HCT116 (cell line): ENCODE results near the gene CDYL2. TPM values are rescaled to one million over a fixed set of nuclear protein-coding genes. Genes with fewer than 3 reads are reported as not detected.

Experiments
- ATAC-seq: fragments of 200-7000 bp; cut with Tn5 transposase; 2 replicates; pipeline ENCODE4 v1.9.1; 2020; ENCODE audit warnings: mild to moderate bottlenecking, moderate library complexity
- BruUV-seq: library from RNA; stranded (reverse); fragments of 400-500 nt; replicated peaks from 2 replicates; lab custom pipeline; 2021; lab: Mats Ljungman, UMichigan
- CTCF ChIA-PET: fragments of 300-600 bp; sonication (Branson Sonifier 250); formaldehyde crosslinking; loops from one replicate; lab custom pipeline; 2021; ENCODE audit warnings: antibody characterized with exemption; lab: Charles Lee
- POLR2A ChIA-PET: fragments of 300-600, 350-600 bp; sonication (Branson Sonifier 250); formaldehyde crosslinking; loops from one replicate; lab custom pipeline; 2021; ENCODE audit warnings: antibody characterized with exemption; lab: Charles Lee
- RAD21 ChIA-PET, 2 experiments: fragments of 300-600 bp; sonication (Branson Sonifier 250); formaldehyde crosslinking; loops; one replicate each; lab custom pipeline; 2023; ENCODE audit warnings: low total read pairs in 2 of 2; ENCODE audit not compliant: uncharacterized antibody in 2 of 2, unreplicated experiment in 2 of 2, low non-redundant PET in 1 of 2; lab: Charles Lee
- DNase-seq: peaks from one replicate; pipeline ENCODE4 v3.0.0-alpha.2; 2010; ENCODE audit warnings: low read depth, low spot score
- H2AFZ ChIP-seq: fragments of 200-600 bp; shearing (Covaris generic), sonication (generic); 2 replicates; pipeline ENCODE4 v1.6.1; 2017; ENCODE audit warnings: low read depth, mixed run types, mixed read lengths, antibody characterized with exemption, low read length; ENCODE audit not compliant: poor library complexity, severe bottlenecking
- H3K27ac ChIP-seq: 2 replicates; pipeline ENCODE4 v1.5.1; 2012; ENCODE audit warnings: low read depth, low read length
- H3K27me3 ChIP-seq: fragments of 200-600 bp; sonication (generic); 2 replicates; pipeline ENCODE4 v1.6.1; 2016; ENCODE audit warnings: mixed run types, low read length, mixed read lengths; ENCODE audit not compliant: insufficient read depth
- H3K36me3 ChIP-seq, 2 experiments: fragments of 200-500 bp in 1 of 2; fragments of 200-600 bp in 1 of 2; sonication (Bioruptor generic) in 1 of 2; sonication (generic) in 1 of 2; 2 replicates each; pipeline versions ENCODE4 v1.5.1 to v1.6.1; 2014 to 2016; ENCODE audit warnings: low read length in 2 of 2, inconsistent platforms in 1 of 2, mixed read lengths in 1 of 2, mixed run types in 1 of 2; ENCODE audit not compliant: insufficient read depth in 2 of 2, control insufficient read depth in 1 of 2
- H3K4me1 ChIP-seq, 2 experiments: fragments of 200-600 bp in 1 of 2; sonication (generic) in 1 of 2; 2 replicates each; pipeline versions ENCODE4 v1.5.1 to v1.6.1; 2012 to 2017; ENCODE audit warnings: low read length in 2 of 2, inconsistent platforms in 1 of 2, mild to moderate bottlenecking in 1 of 2, mixed read lengths in 1 of 2, mixed run types in 1 of 2, moderate library complexity in 1 of 2; ENCODE audit not compliant: insufficient read depth in 2 of 2, control insufficient read depth in 1 of 2
- H3K4me2 ChIP-seq: fragments of 200-600 bp; sonication (generic); 2 replicates; pipeline ENCODE4 v1.6.1; 2017; ENCODE audit warnings: mixed run types, low read length, mixed read lengths
- H3K4me3 ChIP-seq, 2 experiments: fragments of 200-600 bp in 1 of 2; sonication (generic) in 1 of 2; replicated peaks in 1 of 2; 2 replicates each; pipeline ENCODE4 v1.5.1; 2011 to 2016; ENCODE audit warnings: low read length in 2 of 2, control low read depth in 1 of 2, low read depth in 1 of 2, mild to moderate bottlenecking in 1 of 2, mixed read lengths in 1 of 2, mixed run types in 1 of 2
- H3K79me2 ChIP-seq: fragments of 200-600 bp; sonication (generic); 2 replicates; pipeline ENCODE4 v1.6.1; 2017; ENCODE audit warnings: mild to moderate bottlenecking, mixed run types, low read length, moderate library complexity, mixed read lengths; ENCODE audit not compliant: insufficient read depth
- H3K9ac ChIP-seq: fragments of 200-600 bp; sonication (generic); 2 replicates; pipeline ENCODE4 v1.6.1; 2016; ENCODE audit warnings: low read length, mixed read lengths
- H3K9me2 ChIP-seq: fragments of 200-600 bp; sonication (generic), shearing (Covaris generic); 2 replicates; pipeline ENCODE4 v1.6.1; 2017; ENCODE audit warnings: mixed run types, mild to moderate bottlenecking, moderate library complexity; ENCODE audit not compliant: insufficient read depth
- H3K9me3 ChIP-seq, 2 experiments: fragments of 200-500 bp in 1 of 2; fragments of 200-600 bp in 1 of 2; sonication (Bioruptor generic) in 1 of 2; sonication (generic) in 1 of 2; 2 replicates each; pipeline ENCODE4 v1.6.1; 2014 to 2017; ENCODE audit warnings: low read length in 2 of 2, mixed read lengths in 2 of 2, inconsistent platforms in 1 of 2, low read depth in 1 of 2, mild to moderate bottlenecking in 1 of 2, mixed run types in 1 of 2, moderate library complexity in 1 of 2; ENCODE audit not compliant: control insufficient read depth in 1 of 2, insufficient read depth in 1 of 2
- H4K20me1 ChIP-seq: fragments of 200-600 bp; sonication (generic), shearing (Covaris generic); 2 replicates; pipeline ENCODE4 v1.6.1; 2017; ENCODE audit warnings: mixed run types, mild to moderate bottlenecking, moderate library complexity; ENCODE audit not compliant: insufficient read depth
- CBX3 ChIP-seq: IDR thresholded peaks from 2 replicates; pipeline ENCODE4 v1.6.1; 2012; ENCODE audit warnings: low read depth
- CEBPB ChIP-seq: IDR thresholded peaks from 2 replicates; pipeline ENCODE4 v1.6.1; 2012; ENCODE audit warnings: low read depth
- ELF1 ChIP-seq: IDR thresholded peaks from 2 replicates; pipeline ENCODE4 v1.6.1; 2012; ENCODE audit warnings: low read depth, borderline replicate concordance
- EZH2 ChIP-seq: fragments of 200-600 bp; sonication (generic); IDR thresholded peaks from 2 replicates; pipeline ENCODE4 v1.6.1; 2017; ENCODE audit warnings: antibody characterized with exemption, mixed run types
- EZH2phosphoT487 ChIP-seq: fragments of 200-600 bp; IDR thresholded peaks from 2 replicates; pipeline ENCODE4 v1.6.1; 2018; ENCODE audit warnings: antibody characterized with exemption, borderline replicate concordance
- FOSL1 ChIP-seq: IDR thresholded peaks from 2 replicates; pipeline ENCODE4 v1.6.1; 2012; ENCODE audit warnings: low read depth
- JUND ChIP-seq: IDR thresholded peaks from 2 replicates; pipeline ENCODE4 v1.6.1; 2012
- RAD21 ChIP-seq: IDR thresholded peaks from 2 replicates; pipeline ENCODE4 v1.6.1; 2012; ENCODE audit warnings: low read depth, mild to moderate bottlenecking
- SIN3A ChIP-seq: IDR thresholded peaks from 2 replicates; pipeline ENCODE4 v1.6.1; 2012; ENCODE audit warnings: low read depth
- SP1 ChIP-seq: IDR thresholded peaks from 2 replicates; pipeline ENCODE4 v1.6.1; 2012; ENCODE audit warnings: low read depth
- SRF ChIP-seq: IDR thresholded peaks from 2 replicates; pipeline ENCODE4 v1.6.1; 2012; ENCODE audit warnings: low read depth
- TCF7L2 ChIP-seq: IDR thresholded peaks from 2 replicates; pipeline ENCODE4 v1.7.0; 2011; ENCODE audit warnings: borderline replicate concordance, inconsistent platforms; ENCODE audit not compliant: insufficient read depth, insufficient read length; ENCODE audit errors: extremely low read depth
- YY1 ChIP-seq: IDR thresholded peaks from 2 replicates; pipeline ENCODE4 v1.6.1; 2011; ENCODE audit warnings: low read length, low read depth, moderate library complexity, mild to moderate bottlenecking; ENCODE audit not compliant: insufficient replicate concordance; ENCODE audit errors: extremely low read depth
- intact Hi-C: fragments of 100-400 bp; cut with micrococcal nuclease; formaldehyde crosslinking; loops from 2 replicates; pipeline ENCODE4 v1.10.0; 2022
- total RNA-seq: library from RNA; stranded (reverse); gene quantifications from one replicate; pipeline ENCODE4 v1.2.1, GENCODE V29; 2021; ENCODE audit not compliant: unreplicated experiment
- TF ChIP-seq, protein P1 (sequence below), 3 experiments: fragments of 200-600 bp in 1 of 3; sonication (generic) in 1 of 3; IDR thresholded peaks in 2 of 3; conservative IDR thresholded peaks in 1 of 3; 2 replicates each; pipeline ENCODE4 v1.5.1; 2012 to 2017; ENCODE audit warnings: low read depth in 2 of 3, low read length in 2 of 3, antibody characterized with exemption in 1 of 3, borderline replicate concordance in 1 of 3, control low read depth in 1 of 3, mild to moderate bottlenecking in 1 of 3, mixed read lengths in 1 of 3, mixed run types in 1 of 3, moderate library complexity in 1 of 3; ENCODE audit not compliant: insufficient read depth in 1 of 3
- TF ChIP-seq, protein P2 (sequence below): IDR thresholded peaks from 2 replicates; pipeline ENCODE4 v1.6.1; 2012
- TF ChIP-seq, protein P3 (sequence below): IDR thresholded peaks from 2 replicates; pipeline ENCODE4 v1.6.1; 2011; ENCODE audit warnings: mild to moderate bottlenecking, low read length, moderate library complexity; ENCODE audit not compliant: insufficient replicate concordance; ENCODE audit errors: extremely low read depth
- TF ChIP-seq, protein P4 (sequence below): IDR thresholded peaks from 2 replicates; pipeline ENCODE4 v1.6.1; 2012
- TF ChIP-seq, protein P5 (sequence below): IDR thresholded peaks from 2 replicates; pipeline ENCODE4 v1.6.1; 2012; ENCODE audit warnings: low read depth

Gene CDYL2
- total RNA-seq, 1 experiment from 2014 or later = 0.10 TPM

DNA sequence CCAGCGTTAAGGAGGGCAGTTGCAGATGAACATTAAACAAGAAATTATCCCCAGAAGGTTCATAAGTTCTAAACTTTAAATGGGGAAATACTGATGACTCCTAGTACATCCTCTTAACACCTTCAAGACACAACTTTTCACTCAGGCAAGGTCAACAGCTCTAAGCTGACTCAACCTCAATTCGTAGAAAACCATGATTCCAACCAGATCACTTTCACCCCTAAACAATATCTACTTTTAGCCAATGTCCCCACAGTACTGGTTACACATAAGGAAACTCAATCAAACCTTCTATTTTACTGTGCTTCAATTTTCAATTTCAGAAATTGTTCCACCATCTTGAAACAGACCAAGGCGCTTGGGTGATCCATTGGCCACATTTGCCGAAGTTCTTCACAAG lies 2.3 kb downstream of the CDYL2 start (continued):
- TF ChIP-seq SIN3A (no peak), TCF7L2 (no peak), SRF (no peak), CEBPB (no peak)
- TF ChIP-seq, protein P1, sequence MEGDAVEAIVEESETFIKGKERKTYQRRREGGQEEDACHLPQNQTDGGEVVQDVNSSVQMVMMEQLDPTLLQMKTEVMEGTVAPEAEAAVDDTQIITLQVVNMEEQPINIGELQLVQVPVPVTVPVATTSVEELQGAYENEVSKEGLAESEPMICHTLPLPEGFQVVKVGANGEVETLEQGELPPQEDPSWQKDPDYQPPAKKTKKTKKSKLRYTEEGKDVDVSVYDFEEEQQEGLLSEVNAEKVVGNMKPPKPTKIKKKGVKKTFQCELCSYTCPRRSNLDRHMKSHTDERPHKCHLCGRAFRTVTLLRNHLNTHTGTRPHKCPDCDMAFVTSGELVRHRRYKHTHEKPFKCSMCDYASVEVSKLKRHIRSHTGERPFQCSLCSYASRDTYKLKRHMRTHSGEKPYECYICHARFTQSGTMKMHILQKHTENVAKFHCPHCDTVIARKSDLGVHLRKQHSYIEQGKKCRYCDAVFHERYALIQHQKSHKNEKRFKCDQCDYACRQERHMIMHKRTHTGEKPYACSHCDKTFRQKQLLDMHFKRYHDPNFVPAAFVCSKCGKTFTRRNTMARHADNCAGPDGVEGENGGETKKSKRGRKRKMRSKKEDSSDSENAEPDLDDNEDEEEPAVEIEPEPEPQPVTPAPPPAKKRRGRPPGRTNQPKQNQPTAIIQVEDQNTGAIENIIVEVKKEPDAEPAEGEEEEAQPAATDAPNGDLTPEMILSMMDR (IDR thresholded peaks at IDR 0.05 in 2 of 3, conservative IDR thresholded peaks at IDR 0.05 in 1 of 3; ENCODE audit: borderline replicate concordance in 1 of 3, insufficient read depth in 1 of 3, low read depth in 2 of 3, low read length in 2 of 3) = no peak
- TF ChIP-seq, protein P2, sequence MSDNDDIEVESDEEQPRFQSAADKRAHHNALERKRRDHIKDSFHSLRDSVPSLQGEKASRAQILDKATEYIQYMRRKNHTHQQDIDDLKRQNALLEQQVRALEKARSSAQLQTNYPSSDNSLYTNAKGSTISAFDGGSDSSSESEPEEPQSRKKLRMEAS = no peak

DNA sequence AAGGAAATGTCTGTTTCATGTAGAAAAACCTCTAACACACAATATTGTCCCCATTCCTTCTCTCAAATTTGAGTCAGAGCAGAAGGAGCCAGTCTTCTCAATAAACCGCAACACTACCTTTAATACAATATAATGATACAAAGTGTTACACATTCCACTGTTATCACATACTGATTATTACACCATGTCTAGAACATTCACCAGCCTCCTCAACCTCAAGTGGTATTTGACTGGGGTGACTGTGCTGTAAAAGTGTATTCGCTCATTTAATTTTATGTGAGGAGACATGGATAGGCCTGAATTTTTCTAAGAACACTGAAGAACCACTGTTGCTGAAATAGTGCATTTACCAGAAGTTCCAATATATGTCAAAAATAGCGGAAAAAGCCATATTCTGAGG lies 10.3 kb downstream of the CDYL2 start:
- RAD21 ChIA-PET = no interaction called here
- H3K27me3 ChIP-seq = no peaks in the 10 kb centered on the region
- CTCF ChIA-PET = no interaction called here
- BruUV-seq = no TSS peak
- H3K4me2 ChIP-seq = no peak overlapping the region
- no peak overlapping the region for H3K9ac ChIP-seq
- POLR2A ChIA-PET = no interaction called here
- ATAC-seq = no peak
- no peak for DNase-seq
- no peak overlapping the region for H2AFZ ChIP-seq
- no peak overlapping the region for H3K4me3 ChIP-seq
- H3K36me3 ChIP-seq = no peaks in the 10 kb centered on the region
- no peaks in the 10 kb centered on the region for H3K9me3 ChIP-seq
- no peaks in the 10 kb centered on the region for H3K4me1 ChIP-seq
- no peaks in the 10 kb centered on the region for H3K9me2 ChIP-seq
- intact Hi-C loops = no loop called here
- H3K79me2 ChIP-seq = no peaks in the 10 kb centered on the region
- H3K27ac ChIP-seq = no peak overlapping the region
- no peaks in the 10 kb centered on the region for H4K20me1 ChIP-seq
- TF ChIP-seq, protein P3, sequence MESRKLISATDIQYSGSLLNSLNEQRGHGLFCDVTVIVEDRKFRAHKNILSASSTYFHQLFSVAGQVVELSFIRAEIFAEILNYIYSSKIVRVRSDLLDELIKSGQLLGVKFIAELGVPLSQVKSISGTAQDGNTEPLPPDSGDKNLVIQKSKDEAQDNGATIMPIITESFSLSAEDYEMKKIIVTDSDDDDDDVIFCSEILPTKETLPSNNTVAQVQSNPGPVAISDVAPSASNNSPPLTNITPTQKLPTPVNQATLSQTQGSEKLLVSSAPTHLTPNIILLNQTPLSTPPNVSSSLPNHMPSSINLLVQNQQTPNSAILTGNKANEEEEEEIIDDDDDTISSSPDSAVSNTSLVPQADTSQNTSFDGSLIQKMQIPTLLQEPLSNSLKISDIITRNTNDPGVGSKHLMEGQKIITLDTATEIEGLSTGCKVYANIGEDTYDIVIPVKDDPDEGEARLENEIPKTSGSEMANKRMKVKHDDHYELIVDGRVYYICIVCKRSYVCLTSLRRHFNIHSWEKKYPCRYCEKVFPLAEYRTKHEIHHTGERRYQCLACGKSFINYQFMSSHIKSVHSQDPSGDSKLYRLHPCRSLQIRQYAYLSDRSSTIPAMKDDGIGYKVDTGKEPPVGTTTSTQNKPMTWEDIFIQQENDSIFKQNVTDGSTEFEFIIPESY = no peak
- TF ChIP-seq SIN3A (no peak), RAD21 (no peak), ELF1 (no peak), CEBPB (no peak), YY1 (no peak), CBX3 (no peak), EZH2 (no peak), JUND (no peak), FOSL1 (no peak), SP1 (no peak), EZH2phosphoT487 (no peak)
- TF ChIP-seq, protein P4, sequence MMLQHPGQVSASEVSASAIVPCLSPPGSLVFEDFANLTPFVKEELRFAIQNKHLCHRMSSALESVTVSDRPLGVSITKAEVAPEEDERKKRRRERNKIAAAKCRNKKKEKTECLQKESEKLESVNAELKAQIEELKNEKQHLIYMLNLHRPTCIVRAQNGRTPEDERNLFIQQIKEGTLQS = no peak
- TF ChIP-seq, protein P2 = no peak
- TF ChIP-seq, protein P5, sequence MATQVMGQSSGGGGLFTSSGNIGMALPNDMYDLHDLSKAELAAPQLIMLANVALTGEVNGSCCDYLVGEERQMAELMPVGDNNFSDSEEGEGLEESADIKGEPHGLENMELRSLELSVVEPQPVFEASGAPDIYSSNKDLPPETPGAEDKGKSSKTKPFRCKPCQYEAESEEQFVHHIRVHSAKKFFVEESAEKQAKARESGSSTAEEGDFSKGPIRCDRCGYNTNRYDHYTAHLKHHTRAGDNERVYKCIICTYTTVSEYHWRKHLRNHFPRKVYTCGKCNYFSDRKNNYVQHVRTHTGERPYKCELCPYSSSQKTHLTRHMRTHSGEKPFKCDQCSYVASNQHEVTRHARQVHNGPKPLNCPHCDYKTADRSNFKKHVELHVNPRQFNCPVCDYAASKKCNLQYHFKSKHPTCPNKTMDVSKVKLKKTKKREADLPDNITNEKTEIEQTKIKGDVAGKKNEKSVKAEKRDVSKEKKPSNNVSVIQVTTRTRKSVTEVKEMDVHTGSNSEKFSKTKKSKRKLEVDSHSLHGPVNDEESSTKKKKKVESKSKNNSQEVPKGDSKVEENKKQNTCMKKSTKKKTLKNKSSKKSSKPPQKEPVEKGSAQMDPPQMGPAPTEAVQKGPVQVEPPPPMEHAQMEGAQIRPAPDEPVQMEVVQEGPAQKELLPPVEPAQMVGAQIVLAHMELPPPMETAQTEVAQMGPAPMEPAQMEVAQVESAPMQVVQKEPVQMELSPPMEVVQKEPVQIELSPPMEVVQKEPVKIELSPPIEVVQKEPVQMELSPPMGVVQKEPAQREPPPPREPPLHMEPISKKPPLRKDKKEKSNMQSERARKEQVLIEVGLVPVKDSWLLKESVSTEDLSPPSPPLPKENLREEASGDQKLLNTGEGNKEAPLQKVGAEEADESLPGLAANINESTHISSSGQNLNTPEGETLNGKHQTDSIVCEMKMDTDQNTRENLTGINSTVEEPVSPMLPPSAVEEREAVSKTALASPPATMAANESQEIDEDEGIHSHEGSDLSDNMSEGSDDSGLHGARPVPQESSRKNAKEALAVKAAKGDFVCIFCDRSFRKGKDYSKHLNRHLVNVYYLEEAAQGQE = no peak
